Measurements from ENCODE around the gene MTMR3. TPM values are rescaled to one million over a fixed set of nuclear protein-coding genes. Genes with fewer than 3 reads are reported as not detected.

MTMR3 gene
- total RNA-seq, 4 donors from 2014 or later, result 33.5 to 46.5 (median 40.8) TPM

DNA sequence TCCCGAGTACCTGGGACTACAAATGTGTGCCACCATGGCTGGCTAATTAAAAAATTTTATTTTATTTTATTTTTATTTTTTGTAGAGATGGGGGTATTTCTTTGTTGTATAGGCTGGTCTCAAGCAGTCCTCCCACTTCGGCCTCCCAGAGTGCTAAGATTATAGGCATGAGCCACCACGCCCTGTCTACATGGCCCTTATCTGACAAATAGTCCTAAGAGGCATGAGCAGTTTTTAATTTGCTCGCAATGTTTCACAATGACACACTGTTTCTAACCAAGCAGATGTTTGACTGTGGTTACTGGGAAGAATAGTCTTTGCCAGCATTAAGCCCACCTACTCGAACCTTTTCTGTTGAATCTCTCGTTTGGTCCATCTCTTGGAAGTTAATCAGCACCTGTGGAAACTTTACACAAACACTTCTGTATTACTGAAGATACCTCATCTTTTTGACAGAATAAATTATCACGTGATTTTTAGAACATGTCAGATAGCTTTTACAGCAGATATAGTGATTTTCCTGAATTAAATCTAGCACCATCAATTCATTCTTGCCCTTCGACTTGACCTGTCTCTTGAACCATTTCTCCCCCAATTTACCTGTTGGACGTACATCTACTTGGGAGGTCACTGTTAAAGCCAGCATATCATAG lies 71.4 kb downstream of the MTMR3 start:
- Histone ChIP-seq H3K4me3 (no peak overlapping the region), H3K27me3 (no peaks in the 10 kb centered on the region), H3K9me3 (no peaks in the 10 kb centered on the region), H3K4me1 (peaks cover 18 to 33% (median 28%) of the 10 kb centered on the region in 4 donors), H3K36me3 (no peaks in the 10 kb centered on the region), H3K27ac (replicated peaks in 1 of 4) (no peak overlapping the region)
- TF ChIP-seq, protein P1, sequence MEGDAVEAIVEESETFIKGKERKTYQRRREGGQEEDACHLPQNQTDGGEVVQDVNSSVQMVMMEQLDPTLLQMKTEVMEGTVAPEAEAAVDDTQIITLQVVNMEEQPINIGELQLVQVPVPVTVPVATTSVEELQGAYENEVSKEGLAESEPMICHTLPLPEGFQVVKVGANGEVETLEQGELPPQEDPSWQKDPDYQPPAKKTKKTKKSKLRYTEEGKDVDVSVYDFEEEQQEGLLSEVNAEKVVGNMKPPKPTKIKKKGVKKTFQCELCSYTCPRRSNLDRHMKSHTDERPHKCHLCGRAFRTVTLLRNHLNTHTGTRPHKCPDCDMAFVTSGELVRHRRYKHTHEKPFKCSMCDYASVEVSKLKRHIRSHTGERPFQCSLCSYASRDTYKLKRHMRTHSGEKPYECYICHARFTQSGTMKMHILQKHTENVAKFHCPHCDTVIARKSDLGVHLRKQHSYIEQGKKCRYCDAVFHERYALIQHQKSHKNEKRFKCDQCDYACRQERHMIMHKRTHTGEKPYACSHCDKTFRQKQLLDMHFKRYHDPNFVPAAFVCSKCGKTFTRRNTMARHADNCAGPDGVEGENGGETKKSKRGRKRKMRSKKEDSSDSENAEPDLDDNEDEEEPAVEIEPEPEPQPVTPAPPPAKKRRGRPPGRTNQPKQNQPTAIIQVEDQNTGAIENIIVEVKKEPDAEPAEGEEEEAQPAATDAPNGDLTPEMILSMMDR (IDR thresholded peaks at IDR 0.05), result no peak
- TF ChIP-seq POLR2AphosphoS5 (IDR thresholded peaks at IDR 0.05) (no peak), POLR2A (IDR thresholded peaks at IDR 0.05; ENCODE audit: low read depth) (no peak), EP300 (IDR thresholded peaks at IDR 0.05) (no peak)
- DNase-seq (ENCODE audit: extremely low spot score), result no peak
- intact Hi-C loops (cut with DNase I), result no loop called here
- 97% methylated on average over 9 of the region's 9 CpGs for WGBS

DNA sequence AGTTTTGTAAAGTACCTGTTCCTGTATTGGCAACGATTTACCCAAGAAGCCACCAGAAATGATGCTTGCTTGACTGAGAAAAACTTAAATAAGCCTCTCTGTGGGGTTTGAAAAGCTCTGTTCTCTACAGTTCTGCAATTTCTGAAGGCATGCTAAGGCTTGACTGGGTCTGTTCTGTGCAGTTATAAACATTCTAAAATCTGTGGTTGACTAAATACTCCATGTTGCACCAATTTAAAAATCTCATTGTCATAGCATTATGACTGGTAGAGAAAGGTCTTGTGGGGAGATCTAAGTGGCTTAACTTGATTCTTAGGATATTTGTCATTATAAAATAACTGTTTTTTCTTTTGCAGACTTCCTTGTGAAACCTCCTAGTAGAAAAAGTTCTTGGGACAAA lies 73.7 kb downstream of the MTMR3 start:
- TF ChIP-seq POLR2A (IDR thresholded peaks at IDR 0.05; ENCODE audit: low read depth) (no peak), EP300 (IDR thresholded peaks at IDR 0.05) (no peak)
- no peaks in the 10 kb centered on the region for H3K9me3 ChIP-seq
- no peak overlapping the region for H3K27ac ChIP-seq (replicated peaks in 1 of 4)
- no peak overlapping the region for H3K4me3 ChIP-seq
- no peaks in the 10 kb centered on the region for H3K36me3 ChIP-seq
- intact Hi-C loops (cut with DNase I), result no loop called here
- H3K27me3 ChIP-seq, result no peaks in the 10 kb centered on the region
- H3K4me1 ChIP-seq, result peaks cover 7 to 11% (median 11%) of the 10 kb centered on the region in 4 donors
- DNase-seq (ENCODE audit: extremely low spot score), result no peak
- WGBS, result 100% methylated on average over 1 of the region's 1 CpG

GRCh38 chr22:29958170-29958569 lies 75.2 kb downstream of the MTMR3 start:
- Histone ChIP-seq H3K9me3 (no peaks in the 10 kb centered on the region), H3K27ac (replicated peaks in 1 of 4) (no peak overlapping the region), H3K36me3 (peaks cover 0 to 9% (median 0%) of the 10 kb centered on the region in 4 donors), H3K27me3 (no peaks in the 10 kb centered on the region), H3K4me1 (peaks cover 0 to 11% (median 3%) of the 10 kb centered on the region in 4 donors), H3K4me3 (no peak overlapping the region)
- WGBS, result 88% methylated on average over 2 of the region's 2 CpGs
- DNase-seq (ENCODE audit: extremely low spot score), result no peak
- no peak for TF ChIP-seq POLR2A (IDR thresholded peaks at IDR 0.05; ENCODE audit: low read depth)
- TF ChIP-seq POLR2AphosphoS5 (IDR thresholded peaks at IDR 0.05), result no peak
- TF ChIP-seq, protein P1 (IDR thresholded peaks at IDR 0.05), result no peak
- TF ChIP-seq EP300 (IDR thresholded peaks at IDR 0.05), result no peak
- intact Hi-C loops (cut with DNase I), result no loop called here

GRCh38 chr22:29964776-29965175 lies 81.8 kb downstream of the MTMR3 start:
- intact Hi-C loops (cut with DNase I), result no loop called here
- Histone ChIP-seq H3K4me1 (no peaks in the 10 kb centered on the region), H3K4me3 (no peak overlapping the region), H3K36me3 (peaks cover 0 to 12% (median 0%) of the 10 kb centered on the region in 4 donors), H3K27ac (replicated peaks in 1 of 4) (no peak overlapping the region), H3K27me3 (no peaks in the 10 kb centered on the region), H3K9me3 (no peaks in the 10 kb centered on the region)
- no peak for TF ChIP-seq EP300 (IDR thresholded peaks at IDR 0.05)
- no peak for TF ChIP-seq POLR2AphosphoS5 (IDR thresholded peaks at IDR 0.05)
- TF ChIP-seq, protein P1 (IDR thresholded peaks at IDR 0.05), result no peak
- no peak for TF ChIP-seq POLR2A (IDR thresholded peaks at IDR 0.05; ENCODE audit: low read depth)
- no peak for DNase-seq (ENCODE audit: extremely low spot score)
- 74% methylated on average over 5 of the region's 5 CpGs for WGBS

- intact Hi-C loops (cut with DNase I), result no loop called here
- DNase-seq (ENCODE audit: extremely low spot score), result no peak
These were observed 84.5 kb downstream of the MTMR3 start for GRCh38 chr22:29967461-29967860.

More at GRCh38 chr22:29967461-29967860, 84.5 kb downstream of the MTMR3 start:
- Histone ChIP-seq H3K27me3 (no peaks in the 10 kb centered on the region), H3K36me3 (peaks cover 0 to 10% (median 5%) of the 10 kb centered on the region in 4 donors), H3K4me1 (peaks cover 0 to 20% (median 16%) of the 10 kb centered on the region in 4 donors), H3K9me3 (no peaks in the 10 kb centered on the region), H3K27ac (replicated peaks in 1 of 4) (no peak overlapping the region), H3K4me3 (no peak overlapping the region)
- TF ChIP-seq POLR2A (IDR thresholded peaks at IDR 0.05; ENCODE audit: low read depth) (no peak), EP300 (IDR thresholded peaks at IDR 0.05) (no peak), POLR2AphosphoS5 (IDR thresholded peaks at IDR 0.05) (no peak)
- TF ChIP-seq, protein P1 (IDR thresholded peaks at IDR 0.05), result no peak

All from esophagus muscularis mucosa (tissue), 4 donors.